GM18519 (cell line): ENCODE data around the gene SCRT2.

ENCODE experiments used
- ATAC-seq: cut with Tn5 transposase; IDR thresholded peaks from one replicate; pipeline ENCODE4 v1.9.1; 2021; ENCODE audit warnings: mild to moderate bottlenecking, moderate library complexity; ENCODE audit not compliant: unreplicated experiment, low FRiP score

The SCRT2 gene

DNA sequence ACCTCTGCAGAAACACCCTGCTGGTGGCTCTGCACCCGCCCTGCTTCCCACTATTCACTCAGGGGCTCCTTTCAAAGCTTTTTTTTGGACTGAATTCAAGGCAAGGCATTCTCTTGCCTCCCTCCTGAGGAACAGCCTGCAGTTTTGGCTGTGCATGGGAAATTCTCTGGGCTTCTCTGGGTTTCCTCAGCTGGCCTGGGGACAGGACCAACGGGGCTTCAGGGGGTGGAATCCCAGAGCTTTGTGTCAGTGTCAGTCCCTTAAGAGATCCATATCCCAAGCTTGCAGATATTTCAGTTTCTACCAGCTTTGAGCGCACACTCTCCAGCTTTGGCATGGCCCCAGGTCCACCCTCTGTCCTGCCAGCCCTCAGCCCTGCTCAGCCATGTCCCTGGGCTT is 2.0 kb downstream of the SCRT2 start:
- no peak for ATAC-seq

DNA sequence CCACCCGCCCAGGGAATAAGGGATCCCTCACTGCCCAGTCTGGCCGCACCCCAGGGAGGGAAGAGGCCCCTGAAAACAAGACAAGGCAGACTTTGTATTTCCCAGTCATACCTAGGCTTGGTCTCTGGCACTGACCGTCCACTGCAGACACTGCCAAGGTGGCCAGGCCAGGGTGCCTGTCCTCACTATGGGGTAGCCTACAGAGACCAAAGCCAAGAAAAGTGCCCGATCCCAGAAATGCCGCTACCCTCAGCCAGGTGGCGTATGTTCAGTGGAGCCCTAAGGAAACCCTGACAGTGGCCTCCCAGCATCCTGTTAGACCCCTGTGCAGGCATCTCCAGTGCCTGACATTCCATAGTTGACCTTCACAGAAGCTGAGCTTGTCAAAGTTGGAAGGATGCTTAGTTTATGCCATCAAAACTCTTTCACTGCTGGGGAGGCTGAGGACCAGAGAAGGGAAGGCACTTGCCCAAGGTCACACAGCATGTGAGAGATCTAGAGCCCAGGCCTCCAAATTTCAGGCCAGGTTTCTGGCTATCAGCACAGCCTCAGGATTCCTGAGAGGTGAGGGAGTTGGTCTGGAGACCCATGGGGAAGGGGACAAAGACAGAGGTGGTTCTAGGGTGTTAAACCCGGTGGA is 2.5 kb downstream of the SCRT2 start:
- no peak for ATAC-seq

DNA sequence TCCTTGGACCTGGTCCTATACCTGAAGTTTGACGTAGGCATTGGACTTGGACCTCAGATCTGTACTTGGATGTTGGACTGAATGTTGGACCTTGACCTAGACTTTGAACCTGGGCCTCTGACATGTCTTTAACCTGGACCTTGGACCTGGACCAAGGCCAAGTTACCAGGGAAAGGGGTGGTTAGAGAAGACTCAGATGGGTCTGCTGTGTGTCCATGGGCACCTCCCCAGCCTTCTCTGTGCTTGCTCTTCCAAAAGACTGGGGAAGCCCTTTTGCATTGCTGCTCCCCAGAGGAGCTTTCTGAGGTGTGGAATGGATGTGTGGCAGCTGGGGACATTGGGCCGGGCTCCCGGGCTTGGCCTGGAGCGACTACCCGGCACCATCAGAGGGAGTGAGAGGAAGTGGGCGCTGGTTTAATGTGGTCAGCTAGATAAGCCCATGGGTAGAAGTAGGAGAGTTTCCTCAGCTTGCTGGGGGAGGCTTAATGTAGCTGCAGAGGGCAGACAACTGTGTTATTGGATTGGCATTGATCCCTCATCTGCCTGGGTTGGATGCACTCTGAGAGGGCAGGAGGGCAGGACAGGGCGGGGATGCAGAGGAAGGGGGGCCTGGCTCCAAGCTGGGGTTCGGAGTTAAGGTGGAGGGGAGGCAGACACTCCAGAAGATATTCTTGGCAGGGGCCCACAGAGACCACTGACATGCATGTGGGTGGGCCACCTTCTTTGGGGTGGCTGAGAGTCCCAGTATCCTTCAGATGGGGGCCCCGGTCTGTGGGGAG is 4.2 kb downstream of the SCRT2 start:
- no peak for ATAC-seq

DNA sequence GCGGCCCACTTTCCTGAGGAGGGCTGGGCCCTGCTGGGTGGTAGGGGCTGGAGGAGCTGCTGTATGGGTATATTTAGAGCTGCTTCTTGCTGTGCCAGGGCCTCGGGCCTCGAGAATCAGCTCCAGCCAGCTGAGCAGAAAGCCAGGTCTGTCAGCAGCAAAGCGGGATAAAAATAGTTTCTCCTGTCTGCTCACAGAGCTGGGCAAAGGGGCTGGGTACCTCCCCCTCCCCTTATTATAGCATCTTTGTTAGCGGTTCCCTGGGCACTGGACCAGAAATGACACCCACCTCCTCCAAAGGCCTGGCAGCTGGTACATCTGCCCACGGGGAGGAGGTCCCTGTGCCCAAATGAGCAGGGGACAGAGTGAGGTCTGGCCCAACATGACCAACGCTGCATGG is 6.0 kb downstream of the SCRT2 start:
- ATAC-seq = no peak

- ATAC-seq = no peak
These were observed 7.0 kb downstream of the SCRT2 start for GRCh38 chr20:668638-669037.

- ATAC-seq = no peak
These were observed 7.6 kb downstream of the SCRT2 start for GRCh38 chr20:668050-668449.

DNA sequence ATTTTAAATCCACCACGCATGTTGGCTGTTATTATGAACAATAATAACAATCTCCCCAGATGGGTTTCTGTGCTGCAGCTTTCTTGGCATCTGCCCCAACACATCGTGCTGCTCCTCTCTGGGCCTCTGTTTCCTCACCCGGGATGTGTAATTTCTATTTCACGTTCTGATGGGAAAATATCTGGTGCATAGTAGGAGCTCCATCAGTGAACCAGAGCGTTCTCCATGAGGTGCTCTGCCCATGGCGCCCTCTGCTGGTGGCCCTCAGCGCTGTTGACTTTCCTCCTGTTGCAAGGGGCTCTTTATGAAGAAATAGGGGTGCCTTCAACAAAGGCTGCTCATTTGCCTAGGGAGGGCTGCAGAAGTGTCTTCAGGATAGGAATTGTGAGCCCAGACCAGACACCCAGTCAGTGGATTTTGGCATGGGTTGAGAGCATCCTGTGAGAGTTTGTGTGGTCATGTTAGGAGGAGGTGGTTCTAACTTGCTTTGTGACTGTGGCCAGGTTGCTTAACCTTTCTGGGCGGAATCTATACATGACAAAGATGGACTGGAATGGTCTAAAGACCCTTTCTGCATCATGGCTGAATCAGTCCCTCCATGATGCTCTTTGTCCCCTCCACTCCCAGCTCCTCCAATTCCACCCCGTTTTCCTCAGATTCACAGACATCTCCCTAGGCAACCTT is 8.1 kb downstream of the SCRT2 start:
- no peak for ATAC-seq

- ATAC-seq = no peak
These were observed 8.7 kb downstream of the SCRT2 start for GRCh38 chr20:666877-667276.

DNA sequence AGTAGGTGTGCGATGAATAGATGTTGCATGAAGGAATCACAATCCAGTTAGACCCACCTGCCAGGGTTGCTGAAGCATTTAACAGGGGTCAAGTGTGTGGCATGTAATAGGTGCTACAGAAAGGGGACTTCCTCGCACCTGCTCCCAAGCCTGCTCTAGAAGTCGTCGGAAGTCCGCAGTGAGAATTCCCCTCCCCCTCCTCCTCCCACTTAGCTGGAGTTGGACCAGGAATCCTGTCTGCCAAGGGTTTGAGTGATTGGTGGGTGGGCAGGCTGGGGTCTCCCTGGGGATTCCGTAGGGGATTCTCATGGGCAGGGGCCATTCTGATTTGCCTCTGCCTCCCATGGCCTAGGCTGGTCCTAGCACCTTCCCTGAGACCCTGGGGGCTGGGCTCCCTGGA is 10.3 kb downstream of the SCRT2 start:
- ATAC-seq = no peak

DNA sequence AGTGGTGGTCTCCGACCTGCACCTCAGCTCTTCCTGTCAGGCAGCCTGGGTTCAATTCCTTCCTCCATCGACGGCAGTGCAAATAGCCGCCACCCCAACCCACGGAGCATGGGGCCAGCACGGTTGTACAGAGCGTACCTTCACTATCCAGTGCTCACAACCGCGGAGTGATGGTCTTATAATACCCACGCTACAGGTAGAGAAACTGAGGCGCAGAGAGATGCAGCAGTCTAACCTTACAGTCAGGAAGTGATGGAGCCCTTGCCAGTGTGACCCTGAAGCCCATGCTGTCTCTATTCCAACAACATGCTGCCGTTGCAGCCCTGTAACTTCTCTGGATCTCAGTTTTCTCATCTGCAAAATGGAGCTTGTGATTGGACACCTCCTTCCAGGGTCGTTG is 11.0 kb downstream of the SCRT2 start:
- no peak for ATAC-seq

- no peak for ATAC-seq
These were observed 11.5 kb downstream of the SCRT2 start for GRCh38 chr20:664151-664550.

DNA sequence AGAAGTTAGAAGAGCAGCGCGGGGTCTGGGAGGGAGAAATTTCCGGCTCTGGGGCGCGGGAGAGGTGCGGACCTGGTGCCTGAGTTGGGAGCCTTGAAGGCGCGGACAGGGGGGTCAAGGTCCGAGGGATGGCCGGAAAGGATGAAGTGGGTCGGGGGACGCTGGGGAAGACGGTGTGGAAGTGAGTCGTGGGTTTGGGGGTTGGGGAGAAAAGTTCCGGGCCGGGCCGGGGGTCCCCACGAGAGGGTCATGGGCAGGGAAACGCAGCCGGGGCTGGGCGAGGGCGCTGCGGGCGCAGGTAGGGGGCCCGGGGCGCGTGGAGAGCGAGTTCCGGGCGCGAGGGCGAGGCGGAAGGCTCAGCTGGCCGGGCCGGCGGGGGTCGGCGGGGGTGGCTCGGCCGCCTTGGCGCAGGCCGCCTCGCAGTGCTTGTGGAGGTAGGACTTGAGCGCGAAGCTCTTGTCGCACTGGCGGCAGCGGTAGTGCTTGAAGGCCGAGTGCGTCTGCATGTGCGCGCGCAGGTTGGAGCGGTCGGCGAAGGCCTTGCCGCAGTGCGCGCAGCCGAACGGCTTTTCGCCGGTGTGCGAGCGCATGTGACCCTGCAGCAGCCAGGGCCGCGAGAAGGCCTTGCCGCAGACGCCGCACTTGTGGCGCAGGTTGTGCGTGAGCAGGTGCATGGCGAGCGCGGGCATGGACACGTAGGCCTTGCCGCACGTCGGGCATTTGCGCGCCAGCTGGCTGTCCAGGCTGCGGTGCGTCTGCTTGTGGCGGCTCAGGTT is 12.1 kb downstream of the SCRT2 start:
- ATAC-seq = no peak

DNA sequence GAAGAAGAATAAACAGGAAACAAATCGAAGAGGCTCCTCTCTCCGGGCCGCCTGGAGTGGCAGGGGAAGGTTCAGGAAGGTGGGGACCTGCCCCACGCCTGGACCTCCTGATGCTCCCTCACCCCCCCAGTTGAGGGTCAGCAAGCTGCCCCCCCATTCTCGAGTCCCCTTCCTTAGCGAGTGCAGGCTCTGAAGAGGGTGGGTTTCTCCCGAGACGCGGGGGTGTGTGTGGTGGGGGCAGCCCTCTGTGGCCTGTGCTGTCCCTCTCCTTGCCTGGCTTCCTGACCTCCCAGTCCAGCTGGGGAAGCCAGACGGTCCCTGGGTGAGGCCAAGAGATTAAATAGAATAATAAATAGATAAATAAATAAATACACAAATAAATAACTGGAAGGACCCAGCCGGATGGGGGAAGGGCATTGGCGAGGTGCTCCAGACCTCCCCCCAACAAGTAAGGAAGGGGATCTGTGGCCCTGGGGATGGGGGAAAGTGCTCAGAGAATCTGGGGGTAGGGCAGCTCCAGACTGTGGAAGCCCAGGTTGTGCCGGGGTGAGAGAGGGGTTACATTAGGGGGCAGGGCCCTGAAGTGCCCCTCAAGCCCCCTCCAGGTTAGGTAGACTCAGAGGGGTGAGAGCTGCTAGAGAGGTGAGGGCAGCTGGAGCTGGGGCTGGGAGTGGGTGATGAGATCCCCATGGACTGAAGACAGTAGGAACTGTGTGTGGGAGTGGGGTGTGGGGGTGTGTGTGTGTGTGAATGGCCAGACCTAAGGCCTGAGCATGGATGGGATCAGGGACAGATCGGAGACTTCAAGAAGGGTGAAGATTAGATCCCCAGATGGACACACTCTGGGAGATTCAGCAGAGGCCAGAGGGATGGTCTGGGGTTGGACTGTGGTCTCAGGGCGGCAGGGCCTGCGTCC is 13.1 kb downstream of the SCRT2 start:
- no peak for ATAC-seq

DNA sequence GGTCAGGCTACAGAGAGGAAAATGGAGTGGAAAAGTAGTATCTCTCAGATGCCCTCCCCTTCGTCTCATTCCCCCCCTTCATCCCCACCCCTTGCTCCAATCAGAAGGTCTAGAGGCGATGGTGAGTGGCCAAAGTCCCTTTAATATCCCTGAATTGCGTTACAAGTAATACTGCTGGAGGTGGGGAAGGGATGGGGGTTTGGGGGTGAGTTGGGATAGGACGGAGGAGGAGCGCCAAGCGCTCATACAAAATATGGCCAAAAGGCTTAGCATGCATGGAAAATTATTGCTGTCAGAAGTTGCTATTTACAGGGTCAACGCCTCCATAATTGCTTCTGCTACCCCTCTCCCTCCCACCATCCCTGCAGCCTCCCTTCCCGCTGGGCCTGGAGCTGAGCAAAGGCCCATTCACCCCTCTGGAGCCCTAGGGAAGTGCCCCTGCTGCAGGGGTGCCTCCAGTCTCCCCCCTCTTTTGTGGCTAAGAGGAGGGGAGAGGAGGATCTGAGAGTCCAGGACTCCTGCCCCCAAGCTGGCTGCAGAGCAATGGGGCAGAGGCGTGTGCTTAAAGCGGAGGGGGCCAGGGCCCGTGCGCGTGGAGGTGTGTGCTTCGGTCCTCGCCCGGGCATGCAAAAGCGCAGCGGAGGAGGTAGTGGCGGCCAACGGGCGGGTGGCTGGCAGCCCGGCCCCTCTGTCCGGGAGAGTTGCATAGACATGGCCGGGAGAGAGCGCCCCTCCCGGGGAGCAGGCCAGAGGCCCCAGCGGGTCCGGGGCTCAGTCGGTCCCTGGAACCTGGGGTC is 13.9 kb downstream of the SCRT2 start:
- ATAC-seq = no peak

DNA sequence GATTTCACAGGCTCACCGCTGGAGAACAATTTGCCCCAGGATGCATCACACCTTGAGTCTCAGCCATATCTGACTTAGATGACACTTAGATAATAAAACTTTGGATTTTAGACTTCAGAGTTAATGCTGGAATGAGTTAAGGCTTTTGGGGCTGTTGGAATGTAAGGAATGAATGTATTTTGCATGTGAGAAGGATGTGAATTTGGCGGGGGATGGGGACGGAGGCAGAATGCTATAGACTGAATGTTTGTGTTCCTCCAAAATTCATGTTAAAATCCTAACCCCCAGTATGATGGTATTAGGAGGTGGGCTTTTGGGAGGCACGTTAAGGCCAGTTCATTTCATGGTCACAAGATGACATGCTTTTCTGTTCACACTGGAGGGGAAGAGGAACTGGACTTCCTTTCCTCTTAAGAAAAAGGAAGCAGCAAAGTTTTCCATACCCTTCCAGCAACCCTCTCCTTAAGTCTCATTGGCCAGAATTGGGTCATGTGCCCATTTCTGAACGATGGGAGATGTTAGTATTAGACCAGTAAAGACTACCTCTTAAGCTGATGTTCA is 16.8 kb downstream of the SCRT2 start:
- ATAC-seq = no peak

DNA sequence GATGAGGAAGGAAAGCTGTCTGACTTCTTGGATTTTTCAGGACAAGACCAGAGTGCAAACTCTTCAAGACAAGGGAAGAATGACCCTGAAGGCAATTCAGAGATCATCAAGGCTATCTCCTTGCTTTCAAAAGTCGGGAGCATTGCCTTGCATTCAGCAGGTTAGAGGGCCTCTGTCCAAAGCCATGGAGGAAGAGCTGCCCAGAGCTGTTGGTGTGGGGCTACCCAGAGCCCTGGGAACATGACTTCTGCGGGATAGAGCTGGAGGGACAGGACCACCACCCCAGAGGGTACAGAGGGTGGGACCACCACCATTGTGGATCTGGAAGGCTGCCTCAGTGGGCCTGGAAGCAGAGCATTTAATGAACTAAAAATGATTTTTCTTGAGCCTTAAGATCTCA is 17.4 kb downstream of the SCRT2 start:
- ATAC-seq = no peak

- no peak for ATAC-seq
These were observed 19.6 kb downstream of the SCRT2 start for GRCh38 chr20:655726-656624.

DNA sequence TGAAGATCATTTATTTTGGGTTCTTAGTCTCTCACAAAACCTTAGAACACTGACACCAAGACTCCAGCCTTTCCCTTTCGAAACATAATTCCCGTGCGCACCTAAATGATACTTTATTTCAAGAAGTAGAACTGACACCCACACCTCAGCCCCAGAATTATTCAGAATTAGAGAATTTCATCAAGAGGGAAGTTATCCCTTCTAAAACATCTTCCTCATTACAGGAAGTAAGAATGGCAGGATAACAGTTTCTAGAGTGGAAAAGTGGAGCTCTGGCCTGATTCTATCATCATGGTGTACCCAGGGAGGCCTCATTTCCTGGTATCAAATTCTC is 21.2 kb downstream of the SCRT2 start:
- ATAC-seq = no peak
